Central memory CD8-positive, alpha-beta T cell (primary cell): ENCODE measurements around the gene SNX33.
A peak's percentile ranks its signal among the peaks of the same experiment; 100 is the strongest.
"Not testable (repeated sequence)": the region's sequence is repeated elsewhere in the genome, so short reads cannot be mapped to it uniquely, and the experiment has no call there.

Source experiments
- ATAC-seq: fragments of 150-1000 bp; cut with Tn5 transposase; replicated peaks from 2 replicates; pipeline ENCODE4 v1.10.0; 2022; ENCODE audit warnings: mild to moderate bottlenecking, moderate FRiP score, moderate number of reproducible peaks; ENCODE audit not compliant: poor library complexity, severe bottlenecking; ENCODE audit errors: extremely low read depth
- DNase-seq, 2 donors: peaks; one replicate each; pipeline ENCODE4 v3.0.0; 2021; ENCODE audit warnings: low spot score in 2 of 2
- H3K27ac Mint-ChIP-seq: one replicate; pipeline ENCODE4 v1.8.0; 2022; ENCODE audit warnings: low read depth, mild to moderate bottlenecking, moderate library complexity, mixed read lengths
- H3K27me3 Mint-ChIP-seq: one replicate; pipeline ENCODE4 v1.8.0; 2022; ENCODE audit warnings: mixed read lengths
- H3K36me3 Mint-ChIP-seq: one replicate; pipeline ENCODE4 v1.8.0; 2022; ENCODE audit warnings: mild to moderate bottlenecking, moderate library complexity, mixed read lengths; ENCODE audit not compliant: insufficient read depth
- H3K4me1 Mint-ChIP-seq: one replicate; pipeline ENCODE4 v1.8.0; 2022; ENCODE audit warnings: mixed read lengths
- H3K4me3 Mint-ChIP-seq: one replicate; pipeline ENCODE4 v1.8.0; 2022; ENCODE audit warnings: mild to moderate bottlenecking, moderate library complexity, mixed read lengths
- H3K9me3 Mint-ChIP-seq: one replicate; pipeline ENCODE4 v1.8.0; 2022; ENCODE audit warnings: mixed read lengths

The SNX33 gene

GRCh38 chr15:75685195-75685594, 37.5 kb downstream of the SNX33 start:
- DNase-seq (no peak), ATAC-seq (no peak)
- Mint-ChIP-seq H3K27ac (no peak overlapping the region), H3K4me3 (no peak overlapping the region), H3K9me3 (no peaks in the 10 kb centered on the region), H3K27me3 (no peaks in the 10 kb centered on the region), H3K36me3 (no peaks in the 10 kb centered on the region), H3K4me1 (no peaks in the 10 kb centered on the region)

- H3K4me3 Mint-ChIP-seq, H3K27ac Mint-ChIP-seq, H3K27me3 Mint-ChIP-seq, H3K9me3 Mint-ChIP-seq, H3K36me3 Mint-ChIP-seq, H3K4me1 Mint-ChIP-seq: not testable (repeated sequence)
- ATAC-seq (peak; percentile 65), DNase-seq (peak; percentile 59 to 66)
Observed at GRCh38 chr15:75686212-75686642, 38.5 kb downstream of the SNX33 start.

GRCh38 chr15:75687486-75688277, 40.0 kb downstream of the SNX33 start:
- DNase-seq (no peak), ATAC-seq (no peak)
- Mint-ChIP-seq H3K36me3 (no peaks in the 10 kb centered on the region), H3K9me3 (no peaks in the 10 kb centered on the region), H3K27ac (no peak overlapping the region), H3K27me3 (peaks cover 8% of the 10 kb centered on the region), H3K4me3 (no peak overlapping the region), H3K4me1 (peaks cover 6% of the 10 kb centered on the region)

- Mint-ChIP-seq H3K27ac (no peak overlapping the region), H3K9me3 (no peaks in the 10 kb centered on the region), H3K36me3 (no peaks in the 10 kb centered on the region), H3K4me3 (no peak overlapping the region), H3K27me3 (peaks cover 11% of the 10 kb centered on the region), H3K4me1 (peaks cover 6% of the 10 kb centered on the region)
- DNase-seq, result no peak
- ATAC-seq, result no peak
Observed at GRCh38 chr15:75688278-75688557, 40.5 kb downstream of the SNX33 start.

GRCh38 chr15:75688831-75689230, 41.1 kb downstream of the SNX33 start:
- H3K9me3 Mint-ChIP-seq, result no peaks in the 10 kb centered on the region
- no peak for ATAC-seq
- peaks cover 6% of the 10 kb centered on the region for H3K4me1 Mint-ChIP-seq
- peaks cover 11% of the 10 kb centered on the region for H3K27me3 Mint-ChIP-seq
- H3K36me3 Mint-ChIP-seq, result no peaks in the 10 kb centered on the region
- H3K4me3 Mint-ChIP-seq, result no peak overlapping the region
- no peak for DNase-seq
- H3K27ac Mint-ChIP-seq, result no peak overlapping the region

GRCh38 chr15:75689429-75689828, 41.7 kb downstream of the SNX33 start:
- H3K36me3 Mint-ChIP-seq, H3K27ac Mint-ChIP-seq, H3K9me3 Mint-ChIP-seq, H3K4me3 Mint-ChIP-seq, ATAC-seq, H3K4me1 Mint-ChIP-seq, DNase-seq: not testable (repeated sequence)
- H3K27me3 Mint-ChIP-seq, result peaks cover 16% of the 10 kb centered on the region

- peaks cover 21% of the 10 kb centered on the region for H3K4me1 Mint-ChIP-seq
- not testable (repeated sequence) for H3K9me3 Mint-ChIP-seq, H3K4me3 Mint-ChIP-seq, DNase-seq, H3K36me3 Mint-ChIP-seq, ATAC-seq, H3K27ac Mint-ChIP-seq
- H3K27me3 Mint-ChIP-seq, result peaks cover 30% of the 10 kb centered on the region
Observed at GRCh38 chr15:75692311-75692710, 44.6 kb downstream of the SNX33 start.

- Mint-ChIP-seq H3K27me3 (peaks cover 30% of the 10 kb centered on the region), H3K4me1 (peaks cover 21% of the 10 kb centered on the region)
- H3K36me3 Mint-ChIP-seq, H3K9me3 Mint-ChIP-seq, H3K27ac Mint-ChIP-seq, ATAC-seq, DNase-seq, H3K4me3 Mint-ChIP-seq: not testable (repeated sequence)
Observed at GRCh38 chr15:75693028-75693427, 45.3 kb downstream of the SNX33 start.

GRCh38 chr15:75693501-75694240, 46.0 kb downstream of the SNX33 start:
- no peaks in the 10 kb centered on the region for H3K36me3 Mint-ChIP-seq
- DNase-seq (no peak), ATAC-seq (no peak)
- no peaks in the 10 kb centered on the region for H3K9me3 Mint-ChIP-seq
- H3K4me3 Mint-ChIP-seq, result no peak overlapping the region
- H3K27ac Mint-ChIP-seq, result no peak overlapping the region
- H3K4me1 Mint-ChIP-seq, result peaks cover 21% of the 10 kb centered on the region
- H3K27me3 Mint-ChIP-seq, result peaks cover 30% of the 10 kb centered on the region

GRCh38 chr15:75694241-75695182, 46.8 kb downstream of the SNX33 start:
- H3K9me3 Mint-ChIP-seq, result no peaks in the 10 kb centered on the region
- H3K36me3 Mint-ChIP-seq, result no peaks in the 10 kb centered on the region
- no peak overlapping the region for H3K4me3 Mint-ChIP-seq
- ATAC-seq (no peak), DNase-seq (no peak)
- peaks cover 28% of the 10 kb centered on the region for H3K4me1 Mint-ChIP-seq
- peaks cover 30% of the 10 kb centered on the region for H3K27me3 Mint-ChIP-seq
- no peak overlapping the region for H3K27ac Mint-ChIP-seq

GRCh38 chr15:75695220-75695619, 47.5 kb downstream of the SNX33 start:
- Mint-ChIP-seq H3K36me3 (no peaks in the 10 kb centered on the region), H3K9me3 (no peaks in the 10 kb centered on the region), H3K4me1 (peaks cover 30% of the 10 kb centered on the region), H3K4me3 (no peak overlapping the region), H3K27ac (no peak overlapping the region), H3K27me3 (peaks cover 30% of the 10 kb centered on the region)
- no peak for DNase-seq
- ATAC-seq, result no peak

GRCh38 chr15:75695634-75696310, 48.1 kb downstream of the SNX33 start:
- H3K4me3 Mint-ChIP-seq, result no peak overlapping the region
- peaks cover 30% of the 10 kb centered on the region for H3K4me1 Mint-ChIP-seq
- peaks cover 30% of the 10 kb centered on the region for H3K27me3 Mint-ChIP-seq
- no peaks in the 10 kb centered on the region for H3K9me3 Mint-ChIP-seq
- ATAC-seq (no peak), DNase-seq (no peak)
- H3K27ac Mint-ChIP-seq, result no peak overlapping the region
- H3K36me3 Mint-ChIP-seq, result no peaks in the 10 kb centered on the region
